Measurements from ENCODE around the gene QPCT. TPM values are rescaled to one million over a fixed set of nuclear protein-coding genes. Genes with fewer than 3 reads are reported as not detected.

QPCT gene
- total and polyA plus RNA-seq, 2 experiments from 2014 or later: 37.5 to 48.5 TPM

DNA sequence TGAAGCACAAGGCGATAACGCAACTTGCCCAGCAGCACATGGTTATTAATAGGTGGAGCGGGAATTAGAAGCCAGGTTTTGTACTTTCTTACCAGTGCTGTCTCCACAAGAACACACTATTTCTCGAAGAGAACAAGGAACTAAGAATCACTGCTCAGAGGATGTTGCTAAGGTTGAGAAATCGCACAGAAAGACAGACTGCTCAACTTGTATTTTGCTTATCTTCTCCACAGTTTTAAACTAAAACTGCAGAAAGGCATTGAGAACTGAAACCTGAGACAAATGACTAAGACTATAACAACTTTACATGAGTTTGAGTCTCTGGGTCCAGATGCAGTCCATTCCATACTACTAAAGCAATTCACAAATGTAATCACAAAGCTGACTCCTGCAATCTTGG is 26.0 kb upstream of the QPCT start:
- in situ Hi-C loops (cut with MboI): no loop called here
- no peaks in the 10 kb centered on the region for H3K9me3 ChIP-seq (ENCODE audit: low read depth)
- peak overlapping the region; percentile 10 for H3K27ac ChIP-seq
- H3K4me1 ChIP-seq (ENCODE audit: insufficient read depth): peaks cover 30% of the 10 kb centered on the region
- H3K9ac ChIP-seq: no peak overlapping the region
- no peak overlapping the region for H2AFZ ChIP-seq
- H3K9me2 ChIP-seq (ENCODE audit: insufficient read depth): no peaks in the 10 kb centered on the region
- peaks cover 100% of the 10 kb centered on the region for H3K79me2 ChIP-seq (ENCODE audit: insufficient read depth)
- WGBS, 2 experiments (ENCODE audit: low coverage in 1 of 2, low lambda C conversion rate in 2 of 2, missing lambda C conversion rate in 2 of 2): 86% methylated on average over 5 of the region's 5 CpGs
- H3K36me3 ChIP-seq (ENCODE audit: low read depth): peaks cover 4% of the 10 kb centered on the region; the same call in 1 of the 2 replicates
- peak; percentile 57 for DNase-seq
- H3K27me3 ChIP-seq (replicated peaks; ENCODE audit: insufficient read depth): no peaks in the 10 kb centered on the region
- no peak overlapping the region for H3K4me3 ChIP-seq
- TF ChIP-seq EZH2phosphoT487 (IDR thresholded peaks at IDR 0.05; ENCODE audit: insufficient read depth, low read depth) (no peak), EZH2 (IDR thresholded peaks at IDR 0.05; ENCODE audit: insufficient read depth, poor library complexity, severe bottlenecking) (no peak)
- peaks cover 27% of the 10 kb centered on the region for H3F3A ChIP-seq (ENCODE audit: insufficient read depth)
- no peaks in the 10 kb centered on the region for H4K20me1 ChIP-seq (ENCODE audit: insufficient read depth)
- no peak overlapping the region for H3K4me2 ChIP-seq (ENCODE audit: unreplicated experiment)

DNA sequence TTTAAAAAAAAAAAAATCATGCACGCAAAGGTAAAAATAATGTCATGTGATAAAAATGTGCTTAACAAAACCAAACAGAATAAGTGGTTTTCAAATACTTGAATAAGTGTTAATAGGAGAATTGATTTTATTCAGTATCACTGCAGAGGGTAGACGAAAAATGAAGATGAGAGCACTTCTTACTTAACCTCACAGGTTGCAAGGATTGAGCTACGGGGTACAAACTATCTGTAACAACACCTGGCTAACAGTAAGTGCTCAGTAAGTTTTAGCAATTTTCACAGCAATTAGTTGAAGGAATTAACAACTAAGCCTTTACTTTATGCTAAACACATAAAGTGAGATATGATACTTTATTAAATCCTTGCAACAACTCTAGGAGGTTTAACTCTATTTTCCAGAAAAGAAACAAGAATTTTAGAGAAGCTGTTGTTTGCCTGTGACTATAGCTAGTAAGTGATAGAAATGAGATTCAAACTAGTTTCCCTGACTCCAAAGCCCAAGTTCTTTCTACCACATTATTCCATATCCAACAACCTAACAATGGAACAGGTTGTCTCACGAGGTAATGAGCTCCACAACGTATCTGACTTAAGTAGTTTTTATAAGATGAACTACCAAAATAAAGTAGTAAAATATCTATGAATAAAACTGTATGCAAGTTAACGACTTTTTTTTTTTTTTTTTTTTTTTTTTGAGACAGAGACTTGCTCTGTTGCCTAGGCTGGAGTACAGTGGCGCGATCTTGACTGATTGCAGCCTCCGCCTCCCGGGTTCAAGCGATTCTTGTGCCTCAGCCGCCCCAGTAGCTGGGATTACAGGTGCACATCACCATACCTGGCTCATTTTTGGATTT is 24.4 kb upstream of the QPCT start:
- H4K20me1 ChIP-seq (ENCODE audit: insufficient read depth): no peaks in the 10 kb centered on the region

DNA sequence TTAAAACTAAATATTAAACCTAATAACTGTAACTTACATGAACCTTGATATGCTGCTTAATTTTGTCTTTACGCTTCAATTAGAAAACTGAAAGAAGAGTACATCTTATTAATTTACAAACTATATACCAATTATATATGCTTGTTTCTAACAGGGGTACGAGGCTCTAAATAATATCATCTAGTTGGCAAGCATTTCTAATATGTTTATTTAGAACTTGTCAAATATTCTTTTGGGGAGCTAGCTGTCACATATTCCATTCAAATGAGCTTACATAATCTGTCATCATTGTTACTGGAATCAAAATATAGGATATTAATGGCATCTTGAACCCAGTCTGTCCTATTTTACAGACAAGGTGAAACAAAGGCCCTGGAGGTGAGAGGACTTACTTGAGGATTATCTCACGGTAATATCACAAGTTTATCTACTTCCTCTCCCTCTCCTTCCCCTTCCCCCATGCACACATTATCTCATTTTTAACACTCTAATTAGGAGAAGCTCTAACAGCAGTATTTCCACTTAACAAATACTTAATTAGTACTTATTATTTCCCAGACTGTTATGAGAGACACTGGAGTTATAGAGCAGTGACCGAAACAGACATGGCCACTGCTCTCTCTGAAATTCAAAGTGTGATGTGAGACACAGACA is 23.3 kb upstream of the QPCT start:
- H3K4me2 ChIP-seq (ENCODE audit: unreplicated experiment): peak overlapping the region; percentile 87
- no peaks in the 10 kb centered on the region for H3K36me3 ChIP-seq (ENCODE audit: low read depth)
- in situ Hi-C loops (cut with MboI): no loop called here

More for the DNA sequence above, 24.4 kb upstream of the QPCT start:
- TF ChIP-seq EZH2phosphoT487 (IDR thresholded peaks at IDR 0.05; ENCODE audit: insufficient read depth, low read depth) (no peak), EZH2 (IDR thresholded peaks at IDR 0.05; ENCODE audit: insufficient read depth, poor library complexity, severe bottlenecking) (no peak)
- Histone ChIP-seq H2AFZ (no peak overlapping the region), H3K4me1 (ENCODE audit: insufficient read depth) (peaks cover 30% of the 10 kb centered on the region), H3K27me3 (replicated peaks; ENCODE audit: insufficient read depth) (no peaks in the 10 kb centered on the region), H3K9ac (no peak overlapping the region), H3K4me2 (ENCODE audit: unreplicated experiment) (no peak overlapping the region), H3K36me3 (ENCODE audit: low read depth) (peaks cover 4% of the 10 kb centered on the region; the same call in 1 of the 2 replicates), H3K9me3 (ENCODE audit: low read depth) (no peaks in the 10 kb centered on the region), H3F3A (ENCODE audit: insufficient read depth) (peaks cover 32% of the 10 kb centered on the region), H3K27ac (no peak overlapping the region), H3K79me2 (ENCODE audit: insufficient read depth) (peaks cover 93% of the 10 kb centered on the region), H3K9me2 (ENCODE audit: insufficient read depth) (no peaks in the 10 kb centered on the region), H3K4me3 (no peak overlapping the region)
- no peak for DNase-seq
- in situ Hi-C loops (cut with MboI): no loop called here
- 91 to 94% methylated on average over 12 of the region's 12 CpGs for WGBS, 2 experiments (ENCODE audit: low coverage in 1 of 2, low lambda C conversion rate in 2 of 2, missing lambda C conversion rate in 2 of 2)

DNA sequence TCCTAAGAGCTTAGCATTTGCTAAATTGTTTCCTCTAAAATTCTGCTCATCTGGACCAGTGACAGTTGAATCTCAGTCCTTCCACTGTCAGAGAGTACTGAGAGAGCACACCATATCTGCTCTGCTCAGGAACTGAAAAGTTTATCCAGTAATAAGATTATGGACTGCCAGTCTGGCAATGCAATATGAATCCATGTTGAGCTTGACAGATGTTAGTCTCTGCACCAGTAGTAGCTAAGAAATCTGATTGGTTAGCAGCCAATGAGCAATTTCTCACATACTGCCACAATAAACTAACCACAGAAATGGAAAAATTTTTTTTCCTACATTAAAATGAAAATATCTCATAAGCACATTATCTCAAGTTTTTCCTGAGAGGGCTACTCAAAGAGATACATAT is 22.1 kb upstream of the QPCT start:
- H3K4me3 ChIP-seq: peak overlapping the region; percentile 85

More for the DNA sequence above, 23.3 kb upstream of the QPCT start:
- Histone ChIP-seq H3K9me3 (ENCODE audit: low read depth) (no peaks in the 10 kb centered on the region), H3K4me3 (0 out of 2 replicates have a peak overlapping the region, but pooled peaks have one; percentile 85), H4K20me1 (ENCODE audit: insufficient read depth) (no peaks in the 10 kb centered on the region), H3K9ac (no peak overlapping the region), H3K27me3 (replicated peaks; ENCODE audit: insufficient read depth) (no peaks in the 10 kb centered on the region), H2AFZ (no peak overlapping the region), H3K79me2 (ENCODE audit: insufficient read depth) (peaks cover 81% of the 10 kb centered on the region), H3K9me2 (ENCODE audit: insufficient read depth) (no peaks in the 10 kb centered on the region), H3K27ac (no peak overlapping the region), H3F3A (ENCODE audit: insufficient read depth) (peaks cover 40% of the 10 kb centered on the region), H3K4me1 (ENCODE audit: insufficient read depth) (peaks cover 30% of the 10 kb centered on the region)
- 89 to 92% methylated on average over 4 of the region's 4 CpGs for WGBS, 2 experiments (ENCODE audit: low coverage in 1 of 2, low lambda C conversion rate in 2 of 2, missing lambda C conversion rate in 2 of 2)
- TF ChIP-seq EZH2 (IDR thresholded peaks at IDR 0.05; ENCODE audit: insufficient read depth, poor library complexity, severe bottlenecking): no peak
- no peak for TF ChIP-seq EZH2phosphoT487 (IDR thresholded peaks at IDR 0.05; ENCODE audit: insufficient read depth, low read depth)
- no peak for DNase-seq

More for the DNA sequence above, 22.1 kb upstream of the QPCT start:
- H4K20me1 ChIP-seq (ENCODE audit: insufficient read depth): no peaks in the 10 kb centered on the region
- H2AFZ ChIP-seq: no peak overlapping the region; the same call in 1 of the 2 replicates
- in situ Hi-C loops (cut with MboI): no loop called here
- H3K27me3 ChIP-seq (replicated peaks; ENCODE audit: insufficient read depth): no peaks in the 10 kb centered on the region
- H3F3A ChIP-seq (ENCODE audit: insufficient read depth): peaks cover 50% of the 10 kb centered on the region
- peak overlapping the region; percentile 77 for H3K27ac ChIP-seq
- DNase-seq: peak; percentile 60
- H3K4me1 ChIP-seq (ENCODE audit: insufficient read depth): peaks cover 39% of the 10 kb centered on the region
- TF ChIP-seq EZH2phosphoT487 (IDR thresholded peaks at IDR 0.05; ENCODE audit: insufficient read depth, low read depth) (no peak), EZH2 (IDR thresholded peaks at IDR 0.05; ENCODE audit: insufficient read depth, poor library complexity, severe bottlenecking) (no peak)
- H3K9me3 ChIP-seq (ENCODE audit: low read depth): no peaks in the 10 kb centered on the region
- H3K36me3 ChIP-seq (ENCODE audit: low read depth): no peaks in the 10 kb centered on the region
- peak overlapping the region; percentile 87 for H3K4me2 ChIP-seq (ENCODE audit: unreplicated experiment)
- H3K9ac ChIP-seq: peak overlapping the region; percentile 90
- peaks cover 69% of the 10 kb centered on the region for H3K79me2 ChIP-seq (ENCODE audit: insufficient read depth)
- no peaks in the 10 kb centered on the region for H3K9me2 ChIP-seq (ENCODE audit: insufficient read depth)

Data from GM23248 (cell line).